Stimulated activated CD8-positive, alpha-beta memory T cell treated with anti-CD3 and anti-CD28 coated beads, Interleukin-7, amount 100 ng/mL, for 48 hours (primary cell): Measurements from ENCODE around the gene DUSP14.

Experiments used
- DNase-seq, 2 donors: peaks; one replicate each; pipeline ENCODE4 v3.0.0-alpha.2; 2020; ENCODE audit warnings: low read depth in 1 of 2; ENCODE audit errors: extremely low read depth in 1 of 2

The DUSP14 gene

DNA sequence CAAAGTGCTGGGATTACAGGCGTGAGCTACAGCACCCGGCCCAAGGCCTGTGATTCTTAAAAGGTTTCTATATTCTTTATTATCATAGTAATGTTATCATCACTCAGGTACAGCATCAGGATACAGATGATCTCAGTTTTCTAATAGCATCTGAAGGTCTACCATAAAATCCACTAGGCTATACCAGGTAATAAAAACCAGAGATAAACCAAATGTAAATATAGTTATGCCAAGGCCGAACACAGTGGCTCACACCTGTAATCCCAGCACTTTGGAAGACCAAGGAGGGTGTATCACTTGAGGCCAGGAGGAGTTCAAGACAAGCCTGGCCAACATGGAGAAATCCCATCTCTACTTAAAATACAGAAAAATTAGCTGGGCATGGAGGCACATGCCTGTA, 65.7 kb downstream of the DUSP14 start:
- DNase-seq = no peak

DNA sequence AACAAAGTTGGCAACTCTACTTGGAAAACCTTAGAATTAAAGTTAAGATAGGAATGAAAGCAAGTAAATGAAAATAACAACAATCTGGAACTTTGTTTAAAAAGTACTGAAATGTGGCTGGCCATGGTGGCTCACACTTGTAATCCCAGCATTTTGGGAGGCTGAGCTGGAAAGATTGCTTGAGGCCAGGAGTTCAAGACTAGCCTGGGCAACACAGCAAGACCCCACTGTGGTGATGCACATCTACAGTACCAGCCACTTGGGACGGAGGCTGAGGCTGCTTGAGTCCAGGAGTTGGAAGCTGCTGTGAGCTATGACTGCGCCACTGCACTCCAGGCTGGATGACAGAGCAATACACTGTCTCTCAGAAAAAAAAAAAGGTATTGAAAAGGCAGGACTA, 67.8 kb downstream of the DUSP14 start:
- no peak for DNase-seq

DNA sequence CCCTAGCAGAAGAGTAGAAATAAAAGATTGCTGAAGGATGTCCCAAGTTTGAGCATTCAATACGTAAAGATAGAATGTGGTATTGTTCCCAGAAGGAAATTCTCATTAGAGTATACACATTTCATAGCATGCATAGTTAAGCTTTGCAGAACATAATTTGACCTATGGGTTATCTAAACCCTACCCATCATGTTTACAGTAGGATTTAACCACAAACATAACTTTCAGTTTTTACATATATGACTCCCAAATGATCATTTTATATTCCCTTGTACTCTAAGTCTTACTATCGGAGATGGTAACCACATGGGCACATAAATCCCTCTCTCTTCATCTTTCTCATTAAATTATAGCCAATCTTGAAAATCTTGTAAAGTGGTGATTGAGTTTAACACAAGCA, 68.6 kb downstream of the DUSP14 start:
- DNase-seq = no peak

DNA sequence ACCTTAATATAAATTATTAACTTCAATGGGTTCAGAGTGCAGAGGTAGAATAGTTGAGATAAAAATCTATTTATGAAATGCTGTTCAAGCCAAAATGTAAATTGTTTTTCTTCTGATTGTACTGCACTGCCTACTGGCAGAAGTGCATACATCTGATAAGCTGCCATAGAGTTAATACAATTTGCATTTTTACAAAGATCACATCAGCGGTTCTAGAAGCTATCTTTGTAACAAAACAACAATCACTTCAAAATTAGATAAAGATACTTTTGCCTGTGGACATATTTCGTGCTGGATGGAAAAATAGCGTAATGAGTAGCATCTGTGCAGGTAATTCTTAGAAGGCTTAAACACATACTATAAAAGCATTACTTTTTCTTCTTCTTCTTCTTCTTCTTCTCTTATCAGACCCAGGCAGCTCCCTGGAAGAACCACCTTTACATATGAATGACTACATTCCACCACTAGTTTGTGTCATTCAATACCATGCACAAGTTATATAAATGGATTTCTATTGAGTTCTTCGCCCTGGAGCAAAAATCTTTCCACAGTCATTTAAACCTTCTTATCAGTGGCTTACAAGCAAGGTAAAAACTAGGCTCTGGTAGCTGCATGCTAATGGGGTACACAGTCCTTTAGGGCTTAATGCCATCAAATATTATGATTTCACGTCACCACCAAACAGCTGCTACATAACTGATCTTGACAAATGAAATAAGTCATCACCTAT, 72.5 kb downstream of the DUSP14 start:
- no peak for DNase-seq
